Epithelial cell of esophagus (primary cell): ENCODE results near the gene AJUBA.
"Not testable (repeated sequence)": the region's sequence is repeated elsewhere in the genome, so short reads cannot be mapped to it uniquely, and the experiment has no call there.

ENCODE experiments used
- DNase-seq: peaks from one replicate; pipeline ENCODE4 v3.0.0; 2010; ENCODE audit warnings: low read depth
- H3K4me3 ChIP-seq: 2 replicates; pipeline ENCODE4 v1.5.1; 2011; ENCODE audit warnings: mild to moderate bottlenecking, low read length, control low read depth
- TF ChIP-seq, protein P1 (sequence below): IDR thresholded peaks from 2 replicates; pipeline ENCODE4 v1.5.1; 2011; ENCODE audit warnings: low read depth, mild to moderate bottlenecking, low read length, control low read depth, inconsistent platforms; ENCODE audit not compliant: insufficient read depth; ENCODE audit errors: missing control alignments

Gene AJUBA

DNA sequence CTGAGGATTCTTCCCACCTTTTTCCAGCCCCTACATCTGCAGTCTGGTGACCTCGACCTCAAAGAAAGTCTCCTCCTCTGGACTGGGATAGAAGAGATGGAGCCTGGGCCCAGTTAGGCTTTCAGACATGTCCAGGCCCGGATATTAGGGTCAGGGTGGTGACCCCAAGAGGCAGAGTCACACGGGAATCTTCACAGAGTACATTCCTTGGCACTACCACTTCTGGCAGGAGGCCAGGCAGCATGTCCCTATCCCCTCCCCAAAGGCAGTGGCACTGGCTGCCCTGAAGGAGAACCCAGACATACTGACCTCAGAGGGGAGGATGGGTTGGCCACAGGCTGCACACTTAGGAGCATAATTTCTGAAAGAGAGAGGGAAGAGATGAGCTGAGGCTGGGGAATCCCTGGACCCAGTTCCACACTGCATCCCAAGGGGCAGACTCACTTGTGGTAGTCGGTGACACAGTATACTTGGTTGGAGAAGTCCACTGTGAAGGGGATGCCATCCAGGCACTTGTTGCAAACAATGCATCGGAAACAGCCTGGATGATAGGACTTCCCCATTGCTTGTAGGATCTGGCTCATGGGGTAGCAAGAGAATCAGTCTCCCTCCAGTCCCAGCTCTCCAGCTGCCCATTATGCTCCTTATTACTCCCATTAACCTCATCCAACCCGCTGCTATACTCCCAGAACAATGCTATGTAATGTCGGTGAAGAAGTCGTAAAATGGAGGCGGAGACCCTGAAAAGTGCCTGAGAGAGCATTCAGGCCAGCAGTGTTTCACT is 7.6 kb downstream of the AJUBA start:
- TF ChIP-seq, protein P1, sequence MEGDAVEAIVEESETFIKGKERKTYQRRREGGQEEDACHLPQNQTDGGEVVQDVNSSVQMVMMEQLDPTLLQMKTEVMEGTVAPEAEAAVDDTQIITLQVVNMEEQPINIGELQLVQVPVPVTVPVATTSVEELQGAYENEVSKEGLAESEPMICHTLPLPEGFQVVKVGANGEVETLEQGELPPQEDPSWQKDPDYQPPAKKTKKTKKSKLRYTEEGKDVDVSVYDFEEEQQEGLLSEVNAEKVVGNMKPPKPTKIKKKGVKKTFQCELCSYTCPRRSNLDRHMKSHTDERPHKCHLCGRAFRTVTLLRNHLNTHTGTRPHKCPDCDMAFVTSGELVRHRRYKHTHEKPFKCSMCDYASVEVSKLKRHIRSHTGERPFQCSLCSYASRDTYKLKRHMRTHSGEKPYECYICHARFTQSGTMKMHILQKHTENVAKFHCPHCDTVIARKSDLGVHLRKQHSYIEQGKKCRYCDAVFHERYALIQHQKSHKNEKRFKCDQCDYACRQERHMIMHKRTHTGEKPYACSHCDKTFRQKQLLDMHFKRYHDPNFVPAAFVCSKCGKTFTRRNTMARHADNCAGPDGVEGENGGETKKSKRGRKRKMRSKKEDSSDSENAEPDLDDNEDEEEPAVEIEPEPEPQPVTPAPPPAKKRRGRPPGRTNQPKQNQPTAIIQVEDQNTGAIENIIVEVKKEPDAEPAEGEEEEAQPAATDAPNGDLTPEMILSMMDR, result no peak
- DNase-seq, result no peak
- no peak overlapping the region for H3K4me3 ChIP-seq

- TF ChIP-seq, protein P1, result peak; percentile 75
- no peak overlapping the region for H3K4me3 ChIP-seq
- peak; percentile 75 for DNase-seq
These were observed 8.9 kb downstream of the AJUBA start for GRCh38 chr14:22973217-22974032.

- no peak overlapping the region for H3K4me3 ChIP-seq
These were observed 9.9 kb downstream of the AJUBA start for GRCh38 chr14:22972313-22972930.

GRCh38 chr14:22971152-22971551 is 11.2 kb downstream of the AJUBA start:
- no peak overlapping the region for H3K4me3 ChIP-seq
- TF ChIP-seq, protein P1, result no peak
- no peak for DNase-seq

More at GRCh38 chr14:22972313-22972930, 9.9 kb downstream of the AJUBA start:
- no peak for DNase-seq
- TF ChIP-seq, protein P1, result no peak

DNA sequence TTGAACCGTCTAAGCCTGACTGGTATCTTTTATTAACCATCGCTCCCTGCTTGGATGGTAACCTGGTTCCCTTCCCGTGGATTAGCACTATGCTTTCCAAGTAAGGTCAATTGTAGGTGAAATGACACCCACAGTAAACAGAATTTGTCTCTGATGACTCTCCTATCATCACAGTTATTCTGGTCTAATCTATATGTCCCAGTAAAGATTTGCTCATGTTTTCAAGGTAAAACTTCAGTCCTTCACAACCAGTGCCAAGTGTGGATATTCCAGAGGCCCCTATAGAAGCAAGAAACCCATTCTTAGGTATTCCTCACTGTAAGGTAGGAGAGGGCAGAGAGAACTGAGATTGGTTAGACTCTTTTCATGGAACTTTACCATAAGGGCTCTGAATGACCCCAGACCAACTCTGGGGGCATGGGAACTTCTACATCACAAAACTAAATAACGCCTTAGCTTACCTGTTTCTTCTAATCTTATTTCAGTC is 15.5 kb downstream of the AJUBA start:
- DNase-seq, result no peak
- TF ChIP-seq, protein P1, result no peak

DNA sequence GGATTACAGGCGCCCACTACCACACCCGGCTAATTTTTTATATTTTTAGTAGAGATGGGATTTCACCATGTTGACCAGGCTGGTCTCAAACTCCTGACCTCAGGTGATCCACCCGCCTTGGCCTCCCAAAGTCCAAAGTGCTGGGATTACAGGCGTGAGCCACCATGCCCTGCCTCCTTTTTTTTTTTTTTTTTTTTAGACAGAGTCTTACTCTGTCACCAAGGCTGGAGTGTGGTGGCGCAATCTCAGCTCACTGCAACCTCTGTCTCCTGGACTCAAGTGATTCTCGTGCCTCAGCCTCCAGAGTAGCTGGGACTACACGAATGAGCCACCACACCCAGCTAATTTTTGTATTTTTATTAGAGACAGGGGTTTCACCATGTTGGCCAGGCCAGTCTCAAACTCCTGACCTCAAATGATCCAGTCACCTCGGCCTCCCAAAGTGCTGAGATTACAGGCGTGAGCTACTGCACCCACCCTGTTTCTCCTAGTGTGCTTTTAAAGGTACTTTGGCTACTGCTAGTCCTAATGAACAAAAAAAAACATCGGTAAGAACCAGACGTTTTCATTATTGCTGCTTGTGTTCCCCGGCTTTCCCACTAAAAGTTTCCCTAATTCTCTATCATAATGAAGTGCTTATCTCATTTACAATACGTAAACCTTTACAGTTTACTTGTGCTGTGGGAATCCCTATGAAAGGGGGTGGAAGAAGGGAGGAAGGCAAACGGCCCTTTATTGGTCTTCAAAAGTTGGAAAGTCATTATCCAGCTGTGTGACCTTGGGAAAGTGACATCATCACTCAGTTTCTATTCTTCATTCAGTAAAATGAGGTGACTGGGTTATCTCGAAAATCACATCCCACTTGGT is 16.2 kb downstream of the AJUBA start:
- H3K4me3 ChIP-seq, DNase-seq: not testable (repeated sequence)

More for the DNA sequence above, 15.5 kb downstream of the AJUBA start:
- no peak overlapping the region for H3K4me3 ChIP-seq
